Activated CD8-positive, alpha-beta memory T cell treated with anti-CD3 and anti-CD28 coated beads for 36 hours (primary cell): ENCODE results near the gene PHF3. TPM values are rescaled to one million over a fixed set of nuclear protein-coding genes. Genes with fewer than 3 reads are reported as not detected.

Source experiments
- CTCF ChIA-PET: fragments of 350-600 bp; sonication (Branson Sonifier 250); formaldehyde crosslinking; loops from one replicate; lab custom pipeline; 2021; ENCODE audit warnings: antibody characterized with exemption; lab: Charles Lee
- POLR2A ChIA-PET: fragments of 350-600 bp; sonication (Branson Sonifier 250); formaldehyde crosslinking; loops from one replicate; lab custom pipeline; 2021; ENCODE audit warnings: antibody characterized with exemption; lab: Charles Lee
- total RNA-seq, 2 experiments: library from RNA; stranded (reverse); gene quantifications; one replicate each; pipeline ENCODE4 v1.2.3, GENCODE V29; 2021

Gene PHF3, protein sequence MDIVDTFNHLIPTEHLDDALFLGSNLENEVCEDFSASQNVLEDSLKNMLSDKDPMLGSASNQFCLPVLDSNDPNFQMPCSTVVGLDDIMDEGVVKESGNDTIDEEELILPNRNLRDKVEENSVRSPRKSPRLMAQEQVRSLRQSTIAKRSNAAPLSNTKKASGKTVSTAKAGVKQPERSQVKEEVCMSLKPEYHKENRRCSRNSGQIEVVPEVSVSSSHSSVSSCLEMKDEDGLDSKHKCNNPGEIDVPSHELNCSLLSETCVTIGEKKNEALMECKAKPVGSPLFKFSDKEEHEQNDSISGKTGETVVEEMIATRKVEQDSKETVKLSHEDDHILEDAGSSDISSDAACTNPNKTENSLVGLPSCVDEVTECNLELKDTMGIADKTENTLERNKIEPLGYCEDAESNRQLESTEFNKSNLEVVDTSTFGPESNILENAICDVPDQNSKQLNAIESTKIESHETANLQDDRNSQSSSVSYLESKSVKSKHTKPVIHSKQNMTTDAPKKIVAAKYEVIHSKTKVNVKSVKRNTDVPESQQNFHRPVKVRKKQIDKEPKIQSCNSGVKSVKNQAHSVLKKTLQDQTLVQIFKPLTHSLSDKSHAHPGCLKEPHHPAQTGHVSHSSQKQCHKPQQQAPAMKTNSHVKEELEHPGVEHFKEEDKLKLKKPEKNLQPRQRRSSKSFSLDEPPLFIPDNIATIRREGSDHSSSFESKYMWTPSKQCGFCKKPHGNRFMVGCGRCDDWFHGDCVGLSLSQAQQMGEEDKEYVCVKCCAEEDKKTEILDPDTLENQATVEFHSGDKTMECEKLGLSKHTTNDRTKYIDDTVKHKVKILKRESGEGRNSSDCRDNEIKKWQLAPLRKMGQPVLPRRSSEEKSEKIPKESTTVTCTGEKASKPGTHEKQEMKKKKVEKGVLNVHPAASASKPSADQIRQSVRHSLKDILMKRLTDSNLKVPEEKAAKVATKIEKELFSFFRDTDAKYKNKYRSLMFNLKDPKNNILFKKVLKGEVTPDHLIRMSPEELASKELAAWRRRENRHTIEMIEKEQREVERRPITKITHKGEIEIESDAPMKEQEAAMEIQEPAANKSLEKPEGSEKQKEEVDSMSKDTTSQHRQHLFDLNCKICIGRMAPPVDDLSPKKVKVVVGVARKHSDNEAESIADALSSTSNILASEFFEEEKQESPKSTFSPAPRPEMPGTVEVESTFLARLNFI (N-terminal part only)
- 10 to 100 TPM; 40.4 to 41.4 TPM for total RNA-seq

DNA sequence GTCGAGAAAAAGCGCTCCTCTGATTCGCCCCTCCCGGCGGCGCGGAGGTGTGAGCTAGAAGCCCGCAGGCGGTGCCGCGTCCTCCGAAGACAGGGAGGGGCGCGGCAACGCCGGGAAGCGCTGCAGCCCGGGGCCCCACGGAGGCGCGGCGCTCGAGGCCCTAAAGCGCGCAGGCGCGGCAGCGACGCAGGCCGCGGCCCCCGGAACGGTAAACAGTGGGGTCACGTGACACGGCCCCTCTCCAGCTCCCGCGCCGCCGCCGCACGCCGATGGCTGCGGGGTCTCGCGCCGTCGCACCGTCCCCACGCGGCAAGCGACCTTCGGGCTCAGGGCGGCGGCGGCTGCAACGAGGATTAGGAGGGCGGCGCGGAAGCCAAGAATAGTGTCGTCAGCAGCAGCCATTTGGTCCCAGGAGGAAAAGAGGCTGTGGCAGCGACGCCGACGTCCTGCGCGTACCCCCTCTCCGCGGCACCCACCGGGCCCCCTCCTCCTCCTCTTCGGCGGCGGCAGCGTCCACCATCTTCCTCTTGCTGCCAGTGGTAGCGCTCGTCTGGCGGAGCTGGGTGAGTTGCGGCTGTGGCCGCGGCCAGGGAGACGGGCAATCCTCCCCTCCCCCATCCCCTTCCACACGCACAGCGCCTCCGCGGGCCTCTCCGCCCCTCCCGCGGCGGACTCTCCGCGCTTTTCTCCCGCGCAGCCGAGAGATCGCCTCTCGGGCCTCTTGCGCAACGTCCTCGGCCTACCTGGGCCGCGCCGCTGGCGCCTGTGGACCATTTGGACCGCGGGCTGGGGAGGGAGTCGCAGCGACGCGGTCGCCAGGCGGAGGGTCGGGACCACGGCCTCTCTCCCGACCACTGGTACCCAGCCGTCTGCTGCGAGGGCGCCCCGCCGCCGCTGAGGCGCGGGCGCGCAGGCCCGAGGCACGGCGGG lies at the start of gene PHF3:
Gene PHF3, plus strand, starts transcription at position 215 of the 930 bp plus-strand sequence. CDS start 10,750 bp downstream, outside the sequence.
- POLR2A ChIA-PET: interaction anchor here (1.6 to 2.2 kb wide), 2 partner anchors 13 to 62 kb away, joined by 4 to 14 read pairs; no protein-coding TSS in a partner anchor
- CTCF ChIA-PET: interaction anchor here (0.6 to 1.5 kb wide), 2 partner anchors 37 to 127 kb away, joined by 4 to 8 read pairs; no protein-coding TSS in a partner anchor

DNA sequence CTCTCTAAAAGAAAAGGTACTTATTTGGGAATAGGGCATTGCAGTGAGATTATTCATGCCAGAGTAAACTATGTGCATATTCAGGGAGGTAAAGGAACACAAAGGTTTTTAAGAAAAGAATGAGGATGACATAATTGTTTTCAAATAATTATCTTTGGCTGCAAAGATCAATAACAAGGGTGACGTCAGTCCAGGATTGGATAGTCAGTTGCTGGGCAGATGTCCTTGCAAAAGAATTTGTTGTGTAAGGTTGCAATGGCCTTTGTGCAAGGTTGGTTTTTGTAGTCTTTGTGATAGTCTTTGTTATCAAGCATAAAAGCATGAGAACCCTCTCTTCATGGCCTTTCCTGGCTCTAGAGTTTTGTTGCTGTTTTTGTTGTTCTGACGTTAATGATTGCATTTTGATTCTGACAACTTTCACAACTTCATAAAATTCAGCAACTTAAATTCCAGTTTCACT lies 45.6 kb upstream of the PHF3 start:
- ChIA-PET CTCF (no interaction called here), POLR2A (no interaction called here)

DNA sequence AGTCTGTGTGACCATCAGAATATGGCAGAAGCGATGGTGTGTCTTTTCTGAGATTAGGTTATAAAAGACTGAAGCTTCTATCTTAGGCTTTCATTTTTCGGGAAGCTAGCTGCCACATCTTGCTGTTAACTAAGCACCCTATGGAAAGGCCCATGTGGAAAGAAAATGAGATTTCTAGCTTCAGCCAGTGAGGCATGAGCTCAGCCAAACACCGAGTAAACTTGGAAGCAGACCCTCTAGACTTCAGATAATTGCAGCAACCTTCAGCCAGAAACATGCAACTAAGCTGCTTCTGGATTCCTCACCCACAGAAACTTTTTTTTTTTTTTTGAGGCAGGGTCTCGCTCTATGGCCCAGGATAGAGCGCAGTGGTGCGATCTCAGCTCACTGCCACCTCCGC lies 42.7 kb upstream of the PHF3 start:
- CTCF ChIA-PET: no interaction called here
- POLR2A ChIA-PET: no interaction called here

DNA sequence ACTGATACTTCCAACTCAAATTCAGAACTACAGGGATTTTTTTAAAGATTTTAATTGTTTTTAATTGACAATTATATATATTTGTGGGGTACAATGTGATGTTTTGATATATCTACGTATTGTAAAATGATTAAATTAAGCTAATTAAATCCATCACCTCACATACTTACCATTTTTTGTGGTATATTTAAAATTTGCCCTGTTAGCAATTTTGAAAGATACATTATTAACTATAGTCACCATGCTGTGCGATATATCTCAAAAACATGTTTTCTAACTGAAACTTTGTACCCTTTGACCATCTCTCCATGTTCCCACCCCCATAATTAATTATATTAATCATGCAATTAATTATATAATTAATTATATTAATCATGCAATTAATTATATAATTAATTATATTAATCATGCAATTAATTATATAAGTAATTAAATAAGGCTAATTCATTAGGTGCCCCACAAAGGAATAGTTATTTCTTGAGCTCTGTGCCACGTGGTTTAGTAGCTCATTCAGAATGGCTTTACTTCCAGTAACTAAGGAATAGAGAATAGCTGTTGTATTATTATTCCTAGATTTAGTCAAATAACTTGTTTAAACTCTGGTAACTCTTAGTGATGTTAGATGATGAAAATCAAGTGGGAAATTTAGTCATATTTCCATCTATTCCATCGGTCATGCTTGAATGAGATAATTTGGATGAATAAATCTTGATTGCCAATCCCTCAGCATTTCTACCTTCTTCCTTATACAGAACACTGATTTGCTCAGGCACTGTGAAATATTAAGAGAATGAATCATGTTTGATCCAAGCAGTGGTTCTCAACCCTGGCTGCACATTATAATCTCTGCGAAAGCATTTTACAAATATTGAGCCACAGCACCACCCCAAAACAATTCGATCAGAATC lies 38.2 kb upstream of the PHF3 start:
- ChIA-PET CTCF (interaction anchor here (1.1 to 2.6 kb wide), 4 partner anchors 10 to 168 kb away, joined by 3 to 22 read pairs (median 4); no protein-coding TSS in a partner anchor), POLR2A (interaction anchor here (1.0 kb wide), 1 partner anchor 24 kb away, joined by 3 read pairs; no protein-coding TSS in a partner anchor)

DNA sequence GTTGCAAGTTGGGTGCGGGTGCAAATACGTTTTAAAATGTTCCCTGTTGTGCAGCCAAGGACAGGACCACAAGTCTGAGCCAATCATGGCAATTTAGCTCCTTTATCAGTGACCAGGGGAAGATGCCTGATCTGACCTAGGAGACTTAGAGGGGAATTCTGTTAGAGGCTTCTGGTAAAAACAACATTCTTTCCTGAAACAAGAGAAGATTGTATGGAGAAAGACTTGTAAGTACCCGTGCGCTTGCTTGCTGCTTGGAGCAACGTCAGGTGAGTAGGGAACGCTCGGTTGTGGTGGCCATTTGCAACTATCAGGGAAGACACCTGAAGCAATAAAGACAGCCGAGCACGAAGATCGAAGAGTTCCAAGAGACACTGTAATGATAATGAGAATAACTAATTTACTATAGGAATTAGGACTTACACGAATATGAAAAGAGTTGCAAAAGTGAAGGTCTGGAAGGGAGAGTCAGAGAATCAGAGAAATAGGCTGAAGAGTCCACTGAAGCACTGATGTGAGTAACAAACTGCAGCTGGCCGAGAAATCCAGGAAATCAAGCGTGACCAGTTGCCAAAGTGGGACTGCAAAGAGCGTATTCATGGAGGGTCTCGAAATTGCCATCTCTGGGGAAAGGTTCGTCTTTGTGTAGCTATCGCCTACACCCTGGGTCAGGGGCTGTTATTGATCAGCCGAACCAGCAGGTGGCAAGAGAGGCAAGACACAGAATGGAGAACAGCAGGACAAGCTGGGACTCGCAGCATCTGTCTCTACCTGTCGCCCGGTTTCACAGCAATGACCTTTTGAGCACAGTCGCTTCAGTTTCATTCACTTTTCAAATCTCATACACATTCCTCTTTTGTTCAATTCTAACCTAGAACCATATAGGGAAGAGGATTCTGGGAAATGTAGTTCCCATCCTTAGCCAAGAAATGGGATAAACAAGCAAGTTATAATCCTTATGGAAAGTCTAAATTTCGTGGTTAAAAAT lies 37.3 kb upstream of the PHF3 start:
- CTCF ChIA-PET: interaction anchor here (0.6 to 2.6 kb wide), 20 partner anchors 9 to 228 kb away, joined by 3 to 22 read pairs (median 4); partner anchors contain the start of gene PHF3
- POLR2A ChIA-PET: no interaction called here

DNA sequence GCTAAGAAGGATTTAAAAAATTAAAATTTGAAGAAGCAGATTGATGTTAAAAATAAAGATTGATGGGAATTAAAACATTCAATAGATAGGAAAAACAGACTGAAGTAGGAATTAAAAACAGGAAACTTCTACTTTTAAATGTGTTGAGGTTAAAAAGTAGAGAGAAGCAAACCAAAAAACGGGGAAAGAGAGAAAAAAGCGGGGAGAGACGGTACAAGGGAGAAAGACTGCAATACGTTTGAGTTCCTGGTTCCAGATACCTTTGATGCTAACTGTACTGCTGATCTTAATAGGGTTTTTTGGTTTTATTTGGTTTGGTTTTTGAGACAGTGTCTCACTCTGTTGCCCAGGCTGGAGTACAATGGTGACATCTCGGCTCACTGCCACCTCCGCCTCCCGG lies 36.4 kb upstream of the PHF3 start:
- CTCF ChIA-PET: interaction anchor here (0.6 to 2.6 kb wide), 16 partner anchors 17 to 227 kb away, joined by 3 to 22 read pairs (median 4); partner anchors contain the start of gene PHF3

DNA sequence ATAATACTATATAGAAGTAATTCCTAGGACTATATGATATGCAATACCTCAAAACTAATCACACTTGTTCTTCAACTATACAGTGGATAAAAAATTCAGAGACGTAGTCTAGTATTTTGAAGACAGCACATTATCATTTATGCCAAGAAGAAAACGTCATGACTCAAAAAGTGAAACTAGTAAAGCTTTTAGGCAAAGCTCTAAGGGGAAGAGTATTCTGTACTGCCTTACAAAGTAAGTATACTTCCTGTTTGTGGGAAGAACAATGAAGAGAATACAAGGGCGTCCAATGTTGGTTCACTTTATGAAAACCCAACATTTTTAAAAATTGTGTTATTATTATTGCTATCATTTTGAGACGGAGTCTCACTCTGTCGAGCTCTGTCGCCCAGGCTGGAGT lies 35.5 kb upstream of the PHF3 start:
- ChIA-PET CTCF (interaction anchor here (0.8 to 1.2 kb wide), 3 partner anchors 26 to 169 kb away, joined by 3 read pairs; no protein-coding TSS in a partner anchor), POLR2A (no interaction called here)

More for the DNA sequence above, 36.4 kb upstream of the PHF3 start:
- POLR2A ChIA-PET: no interaction called here

DNA sequence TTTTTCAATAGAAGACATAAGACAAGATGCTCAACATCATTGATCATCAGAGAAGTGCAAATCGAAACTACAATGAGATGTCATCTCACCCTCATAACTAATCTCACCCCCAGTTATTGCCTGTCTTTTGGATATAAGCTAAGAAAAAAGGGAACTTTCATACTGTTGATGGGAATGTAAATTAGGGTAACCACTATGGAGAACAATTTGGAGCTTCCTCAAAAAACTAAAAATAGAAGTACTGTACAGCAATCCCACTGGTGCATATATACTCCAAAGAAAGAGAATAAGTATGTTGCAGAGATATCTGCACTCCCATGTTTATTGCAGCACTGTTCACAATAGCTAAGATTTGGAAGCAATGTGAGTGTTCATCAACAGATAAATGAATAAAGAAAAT lies 26.4 kb upstream of the PHF3 start:
- ChIA-PET CTCF (no interaction called here), POLR2A (no interaction called here)

DNA sequence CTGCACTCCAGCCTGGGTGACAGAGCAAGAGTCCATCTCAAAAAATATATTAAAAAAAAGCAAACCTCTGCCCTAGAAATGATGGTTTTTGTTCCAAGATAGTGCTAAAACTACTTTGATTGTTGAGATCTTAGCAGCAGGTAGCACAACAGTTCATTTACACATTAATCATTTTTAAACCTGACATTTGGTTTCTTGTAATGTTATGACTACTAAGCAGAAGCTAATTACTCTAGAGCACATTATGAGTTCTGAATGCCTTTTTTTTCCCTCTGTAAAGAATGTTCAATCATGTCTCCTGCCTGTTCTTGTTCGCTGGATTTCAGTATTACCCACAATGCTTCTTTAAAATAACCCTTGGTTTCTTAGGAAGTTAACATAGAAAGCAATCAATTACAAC lies 24.7 kb upstream of the PHF3 start:
- CTCF ChIA-PET: no interaction called here
- POLR2A ChIA-PET: no interaction called here

DNA sequence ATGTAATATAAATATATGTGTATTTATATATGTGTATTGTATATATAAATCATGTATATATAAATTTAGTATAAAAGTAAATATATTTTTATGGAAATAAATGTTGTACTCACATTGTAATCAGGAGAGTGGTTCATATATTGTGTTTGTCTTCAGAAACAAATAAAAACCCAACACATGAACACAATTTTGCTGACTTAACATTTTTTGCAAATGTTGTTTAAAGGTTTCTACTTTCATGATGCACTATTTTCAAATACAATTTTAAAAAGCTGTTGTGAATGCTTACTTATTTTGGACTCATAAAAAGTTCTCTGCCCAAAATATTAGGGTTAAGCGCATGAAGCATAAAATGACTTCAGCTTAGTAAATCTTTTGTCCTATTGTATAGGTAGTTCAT lies 24.0 kb upstream of the PHF3 start:
- POLR2A ChIA-PET: no interaction called here
- CTCF ChIA-PET: no interaction called here

DNA sequence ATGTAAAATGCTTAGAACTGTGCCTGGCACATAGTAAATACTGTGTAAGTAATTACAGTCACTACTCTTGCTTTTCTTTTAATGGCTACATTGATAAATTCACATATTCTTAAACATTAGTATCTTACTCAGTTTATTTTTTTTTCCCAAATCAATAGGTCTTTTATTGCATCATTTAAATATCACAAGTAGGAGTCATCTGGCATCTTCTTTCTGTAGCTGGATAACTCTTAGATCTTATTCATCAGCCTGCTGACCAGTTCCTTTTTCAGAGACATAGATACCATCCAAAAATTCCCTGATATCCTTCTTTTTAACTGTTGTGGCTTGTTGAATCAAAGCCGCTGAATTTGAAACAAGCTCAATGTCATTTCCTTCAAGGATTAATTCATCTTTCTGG lies 20.0 kb upstream of the PHF3 start:
- ChIA-PET POLR2A (no interaction called here), CTCF (interaction anchor here (1.0 kb wide), 1 partner anchor 17 kb away, joined by 4 read pairs; no protein-coding TSS in a partner anchor)

DNA sequence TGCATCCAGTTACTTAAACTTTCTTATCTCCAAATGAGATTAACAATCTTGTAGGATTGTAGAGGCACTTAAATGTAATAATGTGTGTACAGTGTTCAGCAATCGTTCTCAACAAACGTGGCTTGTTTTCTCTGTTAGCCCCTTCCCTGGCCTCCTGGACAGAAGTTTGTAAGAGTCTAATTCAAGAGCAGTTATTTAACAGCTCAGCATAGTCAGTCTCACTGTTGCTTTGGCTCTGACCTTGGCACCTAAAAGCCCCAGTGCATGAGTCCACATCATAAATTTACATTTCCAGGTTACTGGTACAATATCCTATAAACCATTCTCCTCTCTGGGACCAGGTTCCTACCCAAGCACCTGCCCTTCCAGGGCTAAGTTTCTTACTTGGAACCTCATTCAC lies 11.5 kb upstream of the PHF3 start:
- POLR2A ChIA-PET: no interaction called here

DNA sequence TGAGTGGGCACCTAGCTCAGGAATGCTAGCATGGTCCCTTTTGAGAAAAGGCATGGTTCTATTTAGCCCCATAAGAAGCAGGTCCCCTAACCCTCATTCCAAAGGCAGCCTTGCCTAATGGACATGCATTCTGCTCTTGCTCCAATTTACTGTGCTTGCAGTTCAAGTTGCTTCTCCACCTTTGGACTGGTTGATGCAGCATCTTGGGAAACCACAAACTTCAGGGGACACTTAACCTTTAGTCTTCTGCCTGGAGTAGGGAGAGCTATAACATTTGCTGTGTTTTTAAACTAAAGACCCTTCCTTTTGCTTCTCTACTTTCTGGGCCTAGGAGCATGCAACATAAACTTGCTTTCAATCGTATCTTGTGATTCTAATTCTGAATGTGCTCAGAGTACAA lies 5.1 kb upstream of the PHF3 start:
- ChIA-PET POLR2A (no interaction called here), CTCF (no interaction called here)

More for the DNA sequence above, 11.5 kb upstream of the PHF3 start:
- CTCF ChIA-PET: no interaction called here

DNA sequence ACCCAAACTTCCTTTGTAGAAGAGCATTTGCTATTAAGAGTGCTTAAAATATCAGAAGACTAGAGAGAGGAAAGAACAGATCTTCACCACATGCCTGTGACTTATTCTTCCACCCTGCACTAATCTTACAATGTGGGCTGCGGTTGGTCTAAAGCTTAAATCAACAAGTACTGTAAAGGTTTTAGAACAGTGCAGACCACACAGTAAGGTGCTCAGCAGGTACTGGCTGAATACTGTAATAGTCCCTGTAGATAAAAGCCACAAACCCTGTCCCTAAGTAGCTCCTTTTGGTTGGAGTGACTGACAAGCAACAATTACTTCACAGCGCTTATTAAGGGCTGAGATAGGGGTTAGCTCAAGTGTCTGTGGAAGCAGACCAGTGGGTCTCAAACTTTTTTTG lies 972 bp upstream of the PHF3 start:
- CTCF ChIA-PET: interaction anchor here (0.9 kb wide), 1 partner anchor 36 kb away, joined by 4 read pairs; no protein-coding TSS in a partner anchor
- POLR2A ChIA-PET: interaction anchor here (2.2 kb wide), 1 partner anchor 61 kb away, joined by 14 read pairs; no protein-coding TSS in a partner anchor

DNA sequence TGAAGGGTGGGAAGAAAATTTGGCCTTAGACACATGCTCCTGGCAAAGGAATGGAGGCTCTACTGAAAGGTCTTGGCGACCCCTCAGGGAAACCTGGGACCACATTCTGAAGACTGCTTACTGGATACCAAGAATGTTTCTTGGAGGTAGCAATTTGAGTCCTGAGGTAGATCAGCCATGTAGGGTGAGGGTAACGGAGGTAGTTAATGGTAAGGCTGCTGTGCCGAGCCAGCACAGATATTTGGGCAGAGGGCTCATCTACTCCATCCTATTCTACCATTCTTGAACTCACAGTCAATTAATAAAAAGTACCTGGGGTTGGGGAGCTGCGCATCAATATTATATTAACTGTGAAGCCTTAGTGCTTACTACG lies 401 bp upstream of the PHF3 start:
- ChIA-PET CTCF (interaction anchor here (0.6 to 1.5 kb wide), 2 partner anchors 37 to 127 kb away, joined by 4 to 8 read pairs; no protein-coding TSS in a partner anchor), POLR2A (interaction anchor here (1.6 to 2.2 kb wide), 2 partner anchors 14 to 61 kb away, joined by 4 to 14 read pairs; no protein-coding TSS in a partner anchor)
